ENCODE data around the gene MYEOV. TPM values are rescaled to one million over a fixed set of nuclear protein-coding genes. Genes with fewer than 3 reads are reported as not detected.

Gene MYEOV
- total RNA-seq, 1 experiment from 2014 or later, result 1.4 TPM

DNA sequence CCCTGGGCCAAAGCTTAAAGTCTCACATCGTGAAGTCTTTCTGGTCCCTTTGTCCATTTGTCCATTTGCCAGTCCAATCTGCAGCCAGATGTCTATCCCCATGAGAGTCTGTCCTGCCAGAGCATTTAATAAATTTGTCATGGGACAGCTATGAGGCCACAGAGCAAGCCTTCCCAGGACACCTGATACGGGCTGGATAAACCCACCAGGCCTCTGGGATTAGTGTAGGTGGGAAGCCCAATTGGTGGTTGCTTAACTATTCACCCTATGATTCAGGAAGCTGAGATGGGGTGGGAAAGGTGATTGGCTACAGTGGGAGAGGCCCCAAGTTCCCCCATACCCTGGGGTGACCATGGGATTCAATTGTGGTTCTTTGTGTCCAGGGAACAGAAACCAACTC is 39.9 kb downstream of the MYEOV start:
- ATAC-seq (no peak), DNase-seq (ENCODE audit: low spot score) (no peak)
- H3K4me3 Mint-ChIP-seq, result no peak overlapping the region
- 0 out of 2 replicates have a peak, but pooled peaks cover 3% of the 10 kb centered on the region for H3K9me3 Mint-ChIP-seq
- H3K27ac Mint-ChIP-seq, result no peak overlapping the region
- no peaks in the 10 kb centered on the region for H3K36me3 Mint-ChIP-seq
- TF ChIP-seq, protein P1, sequence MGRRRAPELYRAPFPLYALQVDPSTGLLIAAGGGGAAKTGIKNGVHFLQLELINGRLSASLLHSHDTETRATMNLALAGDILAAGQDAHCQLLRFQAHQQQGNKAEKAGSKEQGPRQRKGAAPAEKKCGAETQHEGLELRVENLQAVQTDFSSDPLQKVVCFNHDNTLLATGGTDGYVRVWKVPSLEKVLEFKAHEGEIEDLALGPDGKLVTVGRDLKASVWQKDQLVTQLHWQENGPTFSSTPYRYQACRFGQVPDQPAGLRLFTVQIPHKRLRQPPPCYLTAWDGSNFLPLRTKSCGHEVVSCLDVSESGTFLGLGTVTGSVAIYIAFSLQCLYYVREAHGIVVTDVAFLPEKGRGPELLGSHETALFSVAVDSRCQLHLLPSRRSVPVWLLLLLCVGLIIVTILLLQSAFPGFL (CRISPR knock-in tag; IDR thresholded peaks at IDR 0.05; ENCODE audit: borderline replicate concordance), result no peak
- TF ChIP-seq FOXJ3 (CRISPR knock-in tag; IDR thresholded peaks at IDR 0.05; ENCODE audit: borderline replicate concordance), result no peak
- TF ChIP-seq, protein P2, sequence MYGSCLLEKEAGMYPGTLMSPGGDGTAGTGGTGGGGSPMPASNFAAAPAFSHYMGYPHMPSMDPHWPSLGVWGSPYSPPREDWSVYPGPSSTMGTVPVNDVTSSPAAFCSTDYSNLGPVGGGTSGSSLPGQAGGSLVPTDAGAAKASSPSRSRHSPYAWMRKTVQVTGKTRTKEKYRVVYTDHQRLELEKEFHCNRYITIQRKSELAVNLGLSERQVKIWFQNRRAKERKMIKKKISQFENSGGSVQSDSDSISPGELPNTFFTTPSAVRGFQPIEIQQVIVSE (CRISPR knock-in tag; IDR thresholded peaks at IDR 0.05; ENCODE audit: borderline replicate concordance), result no peak
- TF ChIP-seq, protein P3, sequence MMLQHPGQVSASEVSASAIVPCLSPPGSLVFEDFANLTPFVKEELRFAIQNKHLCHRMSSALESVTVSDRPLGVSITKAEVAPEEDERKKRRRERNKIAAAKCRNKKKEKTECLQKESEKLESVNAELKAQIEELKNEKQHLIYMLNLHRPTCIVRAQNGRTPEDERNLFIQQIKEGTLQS (CRISPR knock-in tag; conservative IDR thresholded peaks at IDR 0.05), result no peak
- no peak for TF ChIP-seq MYBL2 (CRISPR knock-in tag; IDR thresholded peaks at IDR 0.05)
- TF ChIP-seq, protein P4, sequence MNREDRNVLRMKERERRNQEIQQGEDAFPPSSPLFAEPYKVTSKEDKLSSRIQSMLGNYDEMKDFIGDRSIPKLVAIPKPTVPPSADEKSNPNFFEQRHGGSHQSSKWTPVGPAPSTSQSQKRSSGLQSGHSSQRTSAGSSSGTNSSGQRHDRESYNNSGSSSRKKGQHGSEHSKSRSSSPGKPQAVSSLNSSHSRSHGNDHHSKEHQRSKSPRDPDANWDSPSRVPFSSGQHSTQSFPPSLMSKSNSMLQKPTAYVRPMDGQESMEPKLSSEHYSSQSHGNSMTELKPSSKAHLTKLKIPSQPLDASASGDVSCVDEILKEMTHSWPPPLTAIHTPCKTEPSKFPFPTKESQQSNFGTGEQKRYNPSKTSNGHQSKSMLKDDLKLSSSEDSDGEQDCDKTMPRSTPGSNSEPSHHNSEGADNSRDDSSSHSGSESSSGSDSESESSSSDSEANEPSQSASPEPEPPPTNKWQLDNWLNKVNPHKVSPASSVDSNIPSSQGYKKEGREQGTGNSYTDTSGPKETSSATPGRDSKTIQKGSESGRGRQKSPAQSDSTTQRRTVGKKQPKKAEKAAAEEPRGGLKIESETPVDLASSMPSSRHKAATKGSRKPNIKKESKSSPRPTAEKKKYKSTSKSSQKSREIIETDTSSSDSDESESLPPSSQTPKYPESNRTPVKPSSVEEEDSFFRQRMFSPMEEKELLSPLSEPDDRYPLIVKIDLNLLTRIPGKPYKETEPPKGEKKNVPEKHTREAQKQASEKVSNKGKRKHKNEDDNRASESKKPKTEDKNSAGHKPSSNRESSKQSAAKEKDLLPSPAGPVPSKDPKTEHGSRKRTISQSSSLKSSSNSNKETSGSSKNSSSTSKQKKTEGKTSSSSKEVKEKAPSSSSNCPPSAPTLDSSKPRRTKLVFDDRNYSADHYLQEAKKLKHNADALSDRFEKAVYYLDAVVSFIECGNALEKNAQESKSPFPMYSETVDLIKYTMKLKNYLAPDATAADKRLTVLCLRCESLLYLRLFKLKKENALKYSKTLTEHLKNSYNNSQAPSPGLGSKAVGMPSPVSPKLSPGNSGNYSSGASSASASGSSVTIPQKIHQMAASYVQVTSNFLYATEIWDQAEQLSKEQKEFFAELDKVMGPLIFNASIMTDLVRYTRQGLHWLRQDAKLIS (CRISPR knock-in tag; IDR thresholded peaks at IDR 0.05; ENCODE audit: borderline replicate concordance), result no peak
- TF ChIP-seq, protein P5, sequence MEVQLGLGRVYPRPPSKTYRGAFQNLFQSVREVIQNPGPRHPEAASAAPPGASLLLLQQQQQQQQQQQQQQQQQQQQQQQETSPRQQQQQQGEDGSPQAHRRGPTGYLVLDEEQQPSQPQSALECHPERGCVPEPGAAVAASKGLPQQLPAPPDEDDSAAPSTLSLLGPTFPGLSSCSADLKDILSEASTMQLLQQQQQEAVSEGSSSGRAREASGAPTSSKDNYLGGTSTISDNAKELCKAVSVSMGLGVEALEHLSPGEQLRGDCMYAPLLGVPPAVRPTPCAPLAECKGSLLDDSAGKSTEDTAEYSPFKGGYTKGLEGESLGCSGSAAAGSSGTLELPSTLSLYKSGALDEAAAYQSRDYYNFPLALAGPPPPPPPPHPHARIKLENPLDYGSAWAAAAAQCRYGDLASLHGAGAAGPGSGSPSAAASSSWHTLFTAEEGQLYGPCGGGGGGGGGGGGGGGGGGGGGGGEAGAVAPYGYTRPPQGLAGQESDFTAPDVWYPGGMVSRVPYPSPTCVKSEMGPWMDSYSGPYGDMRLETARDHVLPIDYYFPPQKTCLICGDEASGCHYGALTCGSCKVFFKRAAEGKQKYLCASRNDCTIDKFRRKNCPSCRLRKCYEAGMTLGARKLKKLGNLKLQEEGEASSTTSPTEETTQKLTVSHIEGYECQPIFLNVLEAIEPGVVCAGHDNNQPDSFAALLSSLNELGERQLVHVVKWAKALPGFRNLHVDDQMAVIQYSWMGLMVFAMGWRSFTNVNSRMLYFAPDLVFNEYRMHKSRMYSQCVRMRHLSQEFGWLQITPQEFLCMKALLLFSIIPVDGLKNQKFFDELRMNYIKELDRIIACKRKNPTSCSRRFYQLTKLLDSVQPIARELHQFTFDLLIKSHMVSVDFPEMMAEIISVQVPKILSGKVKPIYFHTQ (CRISPR knock-in tag; IDR thresholded peaks at IDR 0.05), result no peak
- no peak for TF ChIP-seq RORB (CRISPR knock-in tag; IDR thresholded peaks at IDR 0.05)
- no peak for TF ChIP-seq SP1 (CRISPR knock-in tag; conservative IDR thresholded peaks at IDR 0.05)
- TF ChIP-seq, protein P6, sequence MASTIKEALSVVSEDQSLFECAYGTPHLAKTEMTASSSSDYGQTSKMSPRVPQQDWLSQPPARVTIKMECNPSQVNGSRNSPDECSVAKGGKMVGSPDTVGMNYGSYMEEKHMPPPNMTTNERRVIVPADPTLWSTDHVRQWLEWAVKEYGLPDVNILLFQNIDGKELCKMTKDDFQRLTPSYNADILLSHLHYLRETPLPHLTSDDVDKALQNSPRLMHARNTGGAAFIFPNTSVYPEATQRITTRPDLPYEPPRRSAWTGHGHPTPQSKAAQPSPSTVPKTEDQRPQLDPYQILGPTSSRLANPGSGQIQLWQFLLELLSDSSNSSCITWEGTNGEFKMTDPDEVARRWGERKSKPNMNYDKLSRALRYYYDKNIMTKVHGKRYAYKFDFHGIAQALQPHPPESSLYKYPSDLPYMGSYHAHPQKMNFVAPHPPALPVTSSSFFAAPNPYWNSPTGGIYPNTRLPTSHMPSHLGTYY (CRISPR knock-in tag; IDR thresholded peaks at IDR 0.05), result no peak
- TF ChIP-seq ZBTB21 (CRISPR knock-in tag; IDR thresholded peaks at IDR 0.05; ENCODE audit: borderline replicate concordance), result no peak
- TF ChIP-seq GRHL2 (CRISPR knock-in tag; IDR thresholded peaks at IDR 0.05; ENCODE audit: insufficient replicate concordance, severe bottlenecking), result no peak
- TF ChIP-seq ZNF263 (CRISPR knock-in tag; IDR thresholded peaks at IDR 0.05; ENCODE audit: low read depth), result no peak
- H3K27me3 Mint-ChIP-seq (ENCODE audit: low read depth), result no peaks in the 10 kb centered on the region
- CTCF ChIA-PET, result no interaction called here
- POLR2A ChIA-PET, result no interaction called here
- H3K4me1 Mint-ChIP-seq, result peaks cover 18% of the 10 kb centered on the region

Data from WTC11 (cell line).